Ectodermal cell (in vitro differentiated cells): Measurements from ENCODE around the gene OTUD3. TPM values are rescaled to one million over a fixed set of nuclear protein-coding genes. Genes with fewer than 3 reads are reported as not detected.
"Not testable (repeated sequence)": the region's sequence is repeated elsewhere in the genome, so short reads cannot be mapped to it uniquely, and the experiment has no call there.

Experiments
- H3K27ac ChIP-seq: 2 replicates; pipeline ENCODE4 v1.7.0; 2013; ENCODE audit warnings: mild to moderate bottlenecking, low read depth, low read length; ENCODE audit not compliant: insufficient read depth, poor library complexity, severe bottlenecking
- H3K27me3 ChIP-seq: 2 replicates; pipeline ENCODE4 v1.7.0; 2013; ENCODE audit warnings: mild to moderate bottlenecking, low read length; ENCODE audit not compliant: insufficient read depth, control insufficient read depth, poor library complexity, severe bottlenecking
- H3K36me3 ChIP-seq: one replicate; pipeline ENCODE4 v1.7.0; 2013; ENCODE audit warnings: low read length; ENCODE audit not compliant: control insufficient read depth, insufficient read depth
- H3K4me1 ChIP-seq: one replicate; pipeline ENCODE4 v1.7.0; 2013; ENCODE audit warnings: low read length; ENCODE audit not compliant: control insufficient read depth, insufficient read depth
- H3K4me3 ChIP-seq: 2 replicates; pipeline ENCODE4 v1.7.0; 2013; ENCODE audit warnings: low read depth, low read length, control low read depth; ENCODE audit not compliant: insufficient read depth
- H3K9me3 ChIP-seq: 2 replicates; pipeline ENCODE4 v1.7.0; 2013; ENCODE audit warnings: mild to moderate bottlenecking, low read length, moderate library complexity; ENCODE audit not compliant: control insufficient read depth
- WGBS, 2 experiments: methylation state at CpG; one replicate each; pipeline ENCODE4 v1.1.7; 2013; ENCODE audit warnings: missing lambda C conversion rate in 2 of 2; 5-methylcytosine and 5-hydroxymethylcytosine counted together
- polyA plus RNA-seq, 4 experiments: library from polyadenylated mRNA; stranded (reverse); fragments of 50-300 nt; gene quantifications; one replicate each; pipeline ENCODE4 v1.2.3, GENCODE V29; 2013

OTUD3 gene
- 20.2 TPM for polyA plus RNA-seq (2013, experiment 1 of 4)
- 18.2 TPM for polyA plus RNA-seq (2013, experiment 2 of 4)
- 11.3 TPM for polyA plus RNA-seq (2013, experiment 3 of 4)
- polyA plus RNA-seq (2013, experiment 4 of 4) = 12.9 TPM

- Histone ChIP-seq H3K4me1 (no peaks in the 10 kb centered on the region), H3K27me3 (no peaks in the 10 kb centered on the region), H3K9me3 (no peaks in the 10 kb centered on the region), H3K36me3 (no peaks in the 10 kb centered on the region), H3K27ac (peak within 1 kb of the TSS; percentile 72), H3K4me3 (peak within 1 kb of the TSS; percentile 80)
- WGBS, 2 experiments = 0 to 1% methylated on average over 97 of the region's 97 CpGs
These were observed at the start of gene OTUD3 for GRCh38 chr1:19882111-19883071. OTUD3 (plus strand) TSS chr1:19882395; CDS start chr1:19882514, 119 bp downstream.

GRCh38 chr1:19835578-19835977 lies 46.6 kb upstream of the OTUD3 start:
- no peak overlapping the region for H3K4me3 ChIP-seq
- H3K27ac ChIP-seq = no peak overlapping the region
- H3K9me3 ChIP-seq = no peaks in the 10 kb centered on the region
- WGBS, 2 experiments = 95 to 96% methylated on average over 4 of the region's 4 CpGs
- no peaks in the 10 kb centered on the region for H3K27me3 ChIP-seq
- H3K4me1 ChIP-seq = no peaks in the 10 kb centered on the region
- no peaks in the 10 kb centered on the region for H3K36me3 ChIP-seq

- H3K9me3 ChIP-seq = no peaks in the 10 kb centered on the region
- H3K4me1 ChIP-seq = no peaks in the 10 kb centered on the region
- WGBS, 2 experiments = 88 to 89% methylated on average over 2 of the region's 2 CpGs
- H3K27me3 ChIP-seq = no peaks in the 10 kb centered on the region
- H3K36me3 ChIP-seq = no peaks in the 10 kb centered on the region
- H3K27ac ChIP-seq = no peak overlapping the region
- H3K4me3 ChIP-seq = no peak overlapping the region
These were observed 44.3 kb upstream of the OTUD3 start for GRCh38 chr1:19837866-19838265.

GRCh38 chr1:19840228-19840627 lies 42.0 kb upstream of the OTUD3 start:
- Histone ChIP-seq H3K4me1 (no peaks in the 10 kb centered on the region), H3K27me3 (no peaks in the 10 kb centered on the region), H3K27ac (no peak overlapping the region), H3K4me3 (no peak overlapping the region), H3K36me3 (no peaks in the 10 kb centered on the region), H3K9me3 (no peaks in the 10 kb centered on the region)

- no peaks in the 10 kb centered on the region for H3K36me3 ChIP-seq
- H3K4me3 ChIP-seq = no peak overlapping the region
- H3K4me1 ChIP-seq = no peaks in the 10 kb centered on the region
- no peaks in the 10 kb centered on the region for H3K9me3 ChIP-seq
- H3K27ac ChIP-seq = no peak overlapping the region
- WGBS, 2 experiments = 73 to 74% methylated on average over 10 to 11 of the region's 11 CpGs
- H3K27me3 ChIP-seq = no peaks in the 10 kb centered on the region
These were observed 37.3 kb upstream of the OTUD3 start for GRCh38 chr1:19844731-19845495.

GRCh38 chr1:19845555-19845954 lies 36.6 kb upstream of the OTUD3 start:
- Histone ChIP-seq H3K4me1 (no peaks in the 10 kb centered on the region), H3K27ac (no peak overlapping the region), H3K9me3 (no peaks in the 10 kb centered on the region), H3K27me3 (no peaks in the 10 kb centered on the region), H3K4me3 (no peak overlapping the region), H3K36me3 (no peaks in the 10 kb centered on the region)
- WGBS, 2 experiments = 91% methylated on average over 7 to 8 of the region's 8 CpGs

- 89 to 96% methylated on average over 3 of the region's 3 CpGs for WGBS, 2 experiments
- no peak overlapping the region for H3K27ac ChIP-seq
- no peaks in the 10 kb centered on the region for H3K36me3 ChIP-seq
- H3K27me3 ChIP-seq = no peaks in the 10 kb centered on the region
- no peaks in the 10 kb centered on the region for H3K4me1 ChIP-seq
- no peak overlapping the region for H3K4me3 ChIP-seq
- H3K9me3 ChIP-seq = no peaks in the 10 kb centered on the region
These were observed 35.9 kb upstream of the OTUD3 start for GRCh38 chr1:19846338-19846737.

- not testable (repeated sequence) for H3K4me1 ChIP-seq, H3K27ac ChIP-seq, H3K4me3 ChIP-seq, H3K27me3 ChIP-seq, H3K9me3 ChIP-seq, H3K36me3 ChIP-seq
- 88 to 92% methylated on average over 9 of the region's 9 CpGs for WGBS, 2 experiments
These were observed 34.9 kb upstream of the OTUD3 start for GRCh38 chr1:19847334-19847733.

- not testable (repeated sequence) for H3K27ac ChIP-seq, H3K36me3 ChIP-seq, H3K9me3 ChIP-seq, H3K27me3 ChIP-seq, H3K4me1 ChIP-seq, H3K4me3 ChIP-seq
- 89 to 91% methylated on average over 3 of the region's 3 CpGs for WGBS, 2 experiments
These were observed 32.9 kb upstream of the OTUD3 start for GRCh38 chr1:19849307-19849706.

GRCh38 chr1:19850214-19850613 lies 32.0 kb upstream of the OTUD3 start:
- H3K9me3 ChIP-seq = no peaks in the 10 kb centered on the region
- no peak overlapping the region for H3K4me3 ChIP-seq
- H3K4me1 ChIP-seq = no peaks in the 10 kb centered on the region
- 64 to 68% methylated on average over 5 to 7 of the region's 7 CpGs for WGBS, 2 experiments
- H3K36me3 ChIP-seq = no peaks in the 10 kb centered on the region
- H3K27ac ChIP-seq = no peak overlapping the region
- H3K27me3 ChIP-seq = no peaks in the 10 kb centered on the region
